Fibroblast of pulmonary artery (primary cell): Measurements from ENCODE around the gene KRT81.
A peak's percentile ranks its signal among the peaks of the same experiment; 100 is the strongest.
"Not testable (repeated sequence)": the region's sequence is repeated elsewhere in the genome, so short reads cannot be mapped to it uniquely, and the experiment has no call there.

Source experiments
- DNase-seq: peaks from one replicate; pipeline ENCODE4 v3.0.0-alpha.2; 2010; ENCODE audit warnings: low read depth
- H3K4me3 ChIP-seq: replicated peaks from 2 replicates; pipeline ENCODE4 v1.5.1; 2011; ENCODE audit warnings: low read depth, mild to moderate bottlenecking, control low read depth, low read length, moderate library complexity
- TF ChIP-seq, protein P1 (sequence below): IDR thresholded peaks from 2 replicates; pipeline ENCODE4 v1.5.1; 2011; ENCODE audit warnings: mild to moderate bottlenecking, control low read depth, low read length, inconsistent platforms; ENCODE audit errors: missing control alignments

The KRT81 gene

DNA sequence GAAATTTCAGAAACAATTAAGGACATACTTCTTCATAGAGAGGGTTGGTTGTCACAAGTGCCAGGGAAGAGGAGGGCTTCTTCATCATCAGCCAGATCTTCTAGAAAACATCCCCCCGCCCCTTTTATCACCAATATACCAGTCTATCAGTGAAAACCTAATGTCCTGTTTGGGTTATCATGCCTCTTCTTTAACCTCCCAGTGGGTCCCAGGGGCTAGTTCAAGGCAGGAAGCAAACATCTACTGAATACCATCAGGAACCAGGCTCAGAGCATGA lies 30.2 kb downstream of the KRT81 start:
- no peak overlapping the region for H3K4me3 ChIP-seq
- DNase-seq, result no peak
- TF ChIP-seq, protein P1, sequence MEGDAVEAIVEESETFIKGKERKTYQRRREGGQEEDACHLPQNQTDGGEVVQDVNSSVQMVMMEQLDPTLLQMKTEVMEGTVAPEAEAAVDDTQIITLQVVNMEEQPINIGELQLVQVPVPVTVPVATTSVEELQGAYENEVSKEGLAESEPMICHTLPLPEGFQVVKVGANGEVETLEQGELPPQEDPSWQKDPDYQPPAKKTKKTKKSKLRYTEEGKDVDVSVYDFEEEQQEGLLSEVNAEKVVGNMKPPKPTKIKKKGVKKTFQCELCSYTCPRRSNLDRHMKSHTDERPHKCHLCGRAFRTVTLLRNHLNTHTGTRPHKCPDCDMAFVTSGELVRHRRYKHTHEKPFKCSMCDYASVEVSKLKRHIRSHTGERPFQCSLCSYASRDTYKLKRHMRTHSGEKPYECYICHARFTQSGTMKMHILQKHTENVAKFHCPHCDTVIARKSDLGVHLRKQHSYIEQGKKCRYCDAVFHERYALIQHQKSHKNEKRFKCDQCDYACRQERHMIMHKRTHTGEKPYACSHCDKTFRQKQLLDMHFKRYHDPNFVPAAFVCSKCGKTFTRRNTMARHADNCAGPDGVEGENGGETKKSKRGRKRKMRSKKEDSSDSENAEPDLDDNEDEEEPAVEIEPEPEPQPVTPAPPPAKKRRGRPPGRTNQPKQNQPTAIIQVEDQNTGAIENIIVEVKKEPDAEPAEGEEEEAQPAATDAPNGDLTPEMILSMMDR, result no peak

DNA sequence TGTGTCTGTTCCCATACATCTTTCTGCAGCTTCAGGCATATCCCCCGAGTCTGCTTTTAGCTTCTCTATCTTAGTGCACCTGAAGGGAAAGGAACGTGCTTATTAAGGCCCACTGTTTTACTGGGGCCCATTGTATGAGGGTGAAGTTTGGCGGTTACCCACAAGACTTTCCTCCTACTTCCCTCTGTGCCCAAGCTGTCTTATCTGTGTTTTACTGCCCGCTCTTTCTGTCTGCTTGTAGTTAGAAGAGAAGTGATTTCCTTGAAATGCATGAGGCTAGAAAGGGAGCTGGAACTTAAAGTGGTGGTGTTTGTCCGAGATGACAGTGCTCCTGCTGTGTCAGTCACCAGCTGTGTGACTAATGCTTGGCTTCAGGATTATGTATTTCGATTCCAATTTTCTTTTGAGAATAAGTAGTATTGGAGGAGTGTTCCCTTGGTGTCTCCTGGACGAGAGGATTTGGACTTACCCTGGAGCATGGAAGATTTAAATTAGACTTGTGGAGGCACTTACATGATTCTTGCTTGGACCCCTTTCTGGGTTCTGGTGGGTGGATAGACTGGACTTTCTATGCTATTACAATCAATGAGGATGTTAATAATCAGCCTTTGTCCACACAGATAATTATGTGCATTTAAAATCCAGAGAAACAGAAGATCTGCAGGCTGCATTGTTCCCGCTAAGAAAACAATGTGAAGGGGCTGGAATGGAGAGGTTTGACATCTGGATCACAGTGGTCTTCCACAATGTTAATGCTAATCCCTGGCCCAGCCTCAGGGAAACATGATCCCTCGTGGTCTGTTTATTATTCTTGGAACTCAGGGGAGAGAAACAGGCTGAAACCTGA lies 30.8 kb downstream of the KRT81 start:
- TF ChIP-seq, protein P1, result no peak
- H3K4me3 ChIP-seq, result no peak overlapping the region
- no peak for DNase-seq

DNA sequence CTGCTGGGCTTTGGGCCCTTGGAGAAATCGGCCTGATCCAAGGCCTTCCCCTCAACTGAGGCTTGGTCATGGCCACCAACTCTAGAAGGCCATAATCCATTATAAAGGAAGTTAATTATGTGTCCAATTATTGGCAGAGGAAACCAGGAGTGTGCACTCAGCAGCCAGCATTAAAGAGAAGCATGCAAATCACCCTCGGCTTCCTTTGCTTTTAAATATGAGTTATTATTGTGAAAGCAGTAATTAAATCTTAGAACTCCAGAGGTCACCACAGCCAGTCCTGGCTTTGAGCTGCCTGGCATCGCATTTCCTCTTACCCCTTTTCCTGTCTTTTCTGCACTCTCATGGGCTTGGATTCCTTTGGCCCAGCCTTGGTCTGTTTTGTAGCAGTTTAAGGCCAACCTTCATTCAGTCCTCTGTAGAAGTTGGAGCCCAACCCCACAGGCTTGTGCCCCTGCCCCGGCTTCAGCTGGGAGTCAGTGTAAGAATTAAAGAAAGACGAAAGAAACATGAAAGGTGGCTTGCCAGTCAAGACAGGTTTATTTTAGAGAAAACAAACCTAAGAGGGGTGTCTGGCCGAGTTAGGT lies 31.6 kb downstream of the KRT81 start:
- TF ChIP-seq, protein P1, result no peak
- no peak overlapping the region for H3K4me3 ChIP-seq
- no peak for DNase-seq

DNA sequence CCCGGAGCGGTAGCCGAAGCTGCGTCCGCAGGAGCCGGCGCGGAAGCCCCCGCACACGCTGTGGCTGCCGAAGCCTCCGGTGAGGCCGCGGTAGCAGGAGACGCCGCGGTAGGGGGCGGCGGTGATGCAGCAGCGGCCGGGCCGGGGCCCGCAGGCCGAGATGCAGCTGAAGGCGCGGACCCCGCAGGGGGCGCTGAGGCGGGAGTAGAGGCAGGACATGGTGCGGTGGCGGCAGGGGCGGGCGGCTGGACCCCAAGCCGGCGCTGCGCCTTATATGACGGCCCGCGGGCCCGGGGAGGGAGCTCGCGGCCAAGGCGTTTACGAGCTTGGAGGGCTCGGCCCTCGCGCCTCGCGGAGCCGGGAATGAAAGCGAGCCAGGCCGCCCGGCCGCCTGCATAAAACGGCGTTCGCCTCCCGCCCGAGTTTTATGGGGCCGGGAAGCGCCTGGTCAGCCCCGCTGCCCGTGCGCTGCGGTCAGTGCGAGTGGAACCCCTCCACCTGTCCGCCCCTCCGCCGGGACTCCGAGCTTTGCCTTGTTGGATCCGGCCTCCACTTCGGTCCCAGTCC lies 32.9 kb downstream of the KRT81 start:
- TF ChIP-seq, protein P1, result no peak
- H3K4me3 ChIP-seq, result no peak overlapping the region
- peak; percentile 31 for DNase-seq

DNA sequence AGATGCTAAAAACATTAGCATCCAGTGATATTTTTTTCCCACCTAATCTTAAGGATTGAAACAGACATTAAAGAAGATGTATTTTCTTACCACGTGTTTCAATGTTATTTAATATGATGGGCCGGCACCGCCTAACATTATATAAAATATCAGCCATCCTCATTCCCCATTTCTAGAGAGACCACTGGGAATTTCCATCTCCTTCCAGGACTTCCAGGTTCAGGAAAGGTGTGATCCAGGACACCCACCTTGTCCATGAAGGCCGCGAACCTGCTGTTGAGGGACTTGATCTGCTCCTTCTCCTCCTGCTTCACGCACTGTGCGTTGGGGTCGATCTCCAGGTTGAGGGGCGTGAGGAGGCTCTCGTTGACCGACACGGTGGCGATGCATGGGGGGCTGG lies 33.4 kb downstream of the KRT81 start:
- DNase-seq, result not testable (repeated sequence)

DNA sequence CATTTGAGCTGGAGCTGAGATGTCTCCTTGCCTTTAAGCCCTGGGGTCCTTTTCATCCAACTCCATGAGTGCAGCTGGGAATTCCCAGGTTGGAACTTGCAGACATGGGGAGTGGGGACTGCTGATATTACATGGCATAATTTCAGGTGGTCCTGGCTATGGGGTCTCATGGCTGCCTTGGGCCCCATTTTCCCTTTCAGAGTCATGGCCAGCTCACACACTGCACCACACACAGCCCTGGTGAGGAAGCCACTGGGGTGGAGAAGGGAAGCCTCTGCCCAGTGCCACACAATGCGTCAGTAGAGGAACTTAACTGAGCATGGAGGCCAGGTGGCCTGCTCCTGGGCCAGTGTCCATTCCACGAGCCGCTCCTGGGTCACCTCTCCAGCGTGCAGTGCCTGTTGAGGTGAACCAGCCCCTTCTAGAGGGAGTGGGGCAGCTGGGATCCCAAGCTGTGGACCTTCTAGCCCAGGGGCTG lies 34.2 kb downstream of the KRT81 start:
- no peak for DNase-seq

More for the DNA sequence above, 33.4 kb downstream of the KRT81 start:
- not testable (repeated sequence) for H3K4me3 ChIP-seq

DNA sequence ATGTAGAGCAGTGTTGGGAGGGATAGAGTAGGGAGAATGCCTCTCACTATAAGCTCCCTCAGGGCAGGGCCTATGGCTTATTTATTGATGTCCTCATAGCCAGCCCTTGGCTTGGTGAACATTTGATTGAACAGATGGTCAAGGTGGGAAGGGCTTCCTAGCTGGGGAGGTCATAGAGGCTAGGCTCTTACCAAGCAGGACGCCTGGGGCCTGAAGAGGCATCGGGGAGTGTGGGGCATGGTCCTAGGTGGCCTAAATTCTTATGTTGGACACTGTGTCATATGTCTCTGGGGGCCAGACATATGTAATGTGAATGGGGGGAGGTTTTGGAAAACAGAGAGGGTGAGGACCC lies 34.8 kb downstream of the KRT81 start:
- no peak for DNase-seq
- no peak overlapping the region for H3K4me3 ChIP-seq
- TF ChIP-seq, protein P1, result no peak

More for the DNA sequence above, 34.2 kb downstream of the KRT81 start:
- no peak overlapping the region for H3K4me3 ChIP-seq
- TF ChIP-seq, protein P1, result no peak
